Muscle layer of duodenum (tissue), 2 donors: ENCODE data around the gene HSP90AA1.
"Not testable (repeated sequence)": the region's sequence is repeated elsewhere in the genome, so short reads cannot be mapped to it uniquely, and the experiment has no call there.

Source experiments
- H3K27ac ChIP-seq: one replicate; pipeline ENCODE4 v1.7.0; 2013; ENCODE audit warnings: mild to moderate bottlenecking, low read length
- H3K27me3 ChIP-seq: one replicate; pipeline ENCODE4 v1.7.0; 2013; ENCODE audit warnings: low read depth, mild to moderate bottlenecking, control low read depth, low read length
- H3K36me3 ChIP-seq, 2 donors: one replicate each; pipeline ENCODE4 v1.7.0; 2013; ENCODE audit warnings: low read length in 2 of 2, control low read depth in 1 of 2, mild to moderate bottlenecking in 1 of 2; ENCODE audit not compliant: insufficient read depth in 2 of 2, control insufficient read depth in 1 of 2
- H3K4me1 ChIP-seq, 2 donors: one replicate each; pipeline ENCODE4 v1.7.0; 2013; ENCODE audit warnings: low read length in 2 of 2, mild to moderate bottlenecking in 2 of 2, control low read depth in 1 of 2, moderate library complexity in 1 of 2; ENCODE audit not compliant: insufficient read depth in 2 of 2, control insufficient read depth in 1 of 2
- H3K4me3 ChIP-seq, 2 donors: one replicate each; pipeline ENCODE4 v1.7.0; 2013; ENCODE audit warnings: low read length in 2 of 2, low read depth in 1 of 2, mild to moderate bottlenecking in 1 of 2
- H3K9me3 ChIP-seq, 2 donors: one replicate each; pipeline ENCODE4 v1.7.0; 2013; ENCODE audit warnings: low read length in 2 of 2, control low read depth in 1 of 2, mild to moderate bottlenecking in 1 of 2; ENCODE audit not compliant: control insufficient read depth in 1 of 2
- donor health status: healthy.

Gene HSP90AA1

GRCh38 chr14:102116361-102117180 is 29.7 kb upstream of the HSP90AA1 start:
- no peaks in the 10 kb centered on the region for H3K36me3 ChIP-seq
- no peaks in the 10 kb centered on the region for H3K9me3 ChIP-seq
- no peaks in the 10 kb centered on the region for H3K27me3 ChIP-seq
- H3K4me3 ChIP-seq, result no peak overlapping the region
- no peaks in the 10 kb centered on the region for H3K4me1 ChIP-seq
- H3K27ac ChIP-seq, result no peak overlapping the region

- Histone ChIP-seq H3K4me3 (no peak overlapping the region), H3K27me3 (no peaks in the 10 kb centered on the region), H3K4me1 (no peaks in the 10 kb centered on the region), H3K36me3 (no peaks in the 10 kb centered on the region), H3K27ac (no peak overlapping the region), H3K9me3 (no peaks in the 10 kb centered on the region)
Observed at GRCh38 chr14:102111101-102111500, 24.3 kb upstream of the HSP90AA1 start.

GRCh38 chr14:102109332-102109731 is 22.5 kb upstream of the HSP90AA1 start:
- not testable (repeated sequence) for H3K27me3 ChIP-seq, H3K4me3 ChIP-seq, H3K27ac ChIP-seq, H3K4me1 ChIP-seq, H3K9me3 ChIP-seq, H3K36me3 ChIP-seq

- H3K9me3 ChIP-seq, result no peaks in the 10 kb centered on the region
- H3K27ac ChIP-seq, result no peak overlapping the region
- no peaks in the 10 kb centered on the region for H3K36me3 ChIP-seq
- no peaks in the 10 kb centered on the region for H3K4me1 ChIP-seq
- H3K27me3 ChIP-seq, result no peaks in the 10 kb centered on the region
- no peak overlapping the region for H3K4me3 ChIP-seq
Observed at GRCh38 chr14:102105369-102105768, 18.5 kb upstream of the HSP90AA1 start.

- no peaks in the 10 kb centered on the region for H3K4me1 ChIP-seq
- no peaks in the 10 kb centered on the region for H3K36me3 ChIP-seq
- H3K27ac ChIP-seq, result no peak overlapping the region
- no peaks in the 10 kb centered on the region for H3K27me3 ChIP-seq
- no peaks in the 10 kb centered on the region for H3K9me3 ChIP-seq
- H3K4me3 ChIP-seq, result no peak overlapping the region
Observed at GRCh38 chr14:102103062-102103695, 16.3 kb upstream of the HSP90AA1 start.

- H3K9me3 ChIP-seq, result no peaks in the 10 kb centered on the region
- peaks cover 0 to 4% of the 10 kb centered on the region in 2 donors for H3K4me1 ChIP-seq
- H3K27ac ChIP-seq, result no peak overlapping the region
- H3K27me3 ChIP-seq, result no peaks in the 10 kb centered on the region
- no peaks in the 10 kb centered on the region for H3K36me3 ChIP-seq
- H3K4me3 ChIP-seq, result no peak overlapping the region
Observed at GRCh38 chr14:102097441-102098135, 10.7 kb upstream of the HSP90AA1 start.

GRCh38 chr14:102096569-102097188 is 9.8 kb upstream of the HSP90AA1 start:
- Histone ChIP-seq H3K27ac (no peak overlapping the region), H3K27me3 (no peaks in the 10 kb centered on the region), H3K9me3 (no peaks in the 10 kb centered on the region), H3K4me1 (peaks cover 0 to 4% of the 10 kb centered on the region in 2 donors), H3K4me3 (no peak overlapping the region), H3K36me3 (no peaks in the 10 kb centered on the region)

- no peaks in the 10 kb centered on the region for H3K9me3 ChIP-seq
- peaks cover 0 to 4% of the 10 kb centered on the region in 2 donors for H3K4me1 ChIP-seq
- H3K27me3 ChIP-seq, result no peaks in the 10 kb centered on the region
- no peaks in the 10 kb centered on the region for H3K36me3 ChIP-seq
- H3K27ac ChIP-seq, result no peak overlapping the region
- H3K4me3 ChIP-seq, result no peak overlapping the region
Observed at GRCh38 chr14:102095871-102096568, 9.2 kb upstream of the HSP90AA1 start.

GRCh38 chr14:102095231-102095870 is 8.5 kb upstream of the HSP90AA1 start:
- Histone ChIP-seq H3K27me3 (no peaks in the 10 kb centered on the region), H3K36me3 (no peaks in the 10 kb centered on the region), H3K9me3 (no peaks in the 10 kb centered on the region), H3K27ac (no peak overlapping the region), H3K4me1 (peaks cover 0 to 4% of the 10 kb centered on the region in 2 donors), H3K4me3 (no peak overlapping the region)

GRCh38 chr14:102094101-102094500 is 7.3 kb upstream of the HSP90AA1 start:
- Histone ChIP-seq H3K36me3 (no peaks in the 10 kb centered on the region), H3K4me3 (no peak overlapping the region), H3K4me1 (peaks cover 0 to 4% of the 10 kb centered on the region in 2 donors), H3K27ac (no peak overlapping the region), H3K9me3 (no peaks in the 10 kb centered on the region), H3K27me3 (no peaks in the 10 kb centered on the region)
